HUDEP-2 (cell line): Measurements from ENCODE around the gene PCSK5.
A peak's percentile ranks its signal among the peaks of the same experiment; 100 is the strongest.
"Not testable (repeated sequence)": the region's sequence is repeated elsewhere in the genome, so short reads cannot be mapped to it uniquely, and the experiment has no call there.

ENCODE experiments used
- DNase-seq, 76 experiments: peaks; one replicate each; lab custom pipeline; 2025; ENCODE audit not compliant: unreplicated experiment in 76 of 76; lab: John Stamatoyannopoulos, UW

PCSK5 gene

DNA sequence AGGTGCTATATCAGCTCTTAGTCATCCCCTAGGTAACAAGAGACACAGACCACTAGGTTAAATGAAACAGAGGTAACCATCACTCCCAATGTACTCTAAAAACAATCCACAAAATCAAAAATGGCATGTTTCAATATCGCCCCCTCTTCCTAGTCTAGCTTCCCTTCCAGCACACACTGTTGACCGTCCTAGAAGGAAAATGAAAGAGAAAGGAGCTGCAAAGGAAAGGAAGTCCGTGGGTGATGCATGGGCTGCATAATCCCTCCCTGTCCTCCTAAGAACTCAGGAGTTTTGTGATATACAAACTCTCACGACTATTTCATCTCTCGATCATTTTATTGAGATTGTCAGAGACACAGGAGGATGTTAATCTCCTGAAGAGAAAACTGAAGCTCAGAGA lies 402.2 kb downstream of the PCSK5 start:
- DNase-seq = no peak

DNA sequence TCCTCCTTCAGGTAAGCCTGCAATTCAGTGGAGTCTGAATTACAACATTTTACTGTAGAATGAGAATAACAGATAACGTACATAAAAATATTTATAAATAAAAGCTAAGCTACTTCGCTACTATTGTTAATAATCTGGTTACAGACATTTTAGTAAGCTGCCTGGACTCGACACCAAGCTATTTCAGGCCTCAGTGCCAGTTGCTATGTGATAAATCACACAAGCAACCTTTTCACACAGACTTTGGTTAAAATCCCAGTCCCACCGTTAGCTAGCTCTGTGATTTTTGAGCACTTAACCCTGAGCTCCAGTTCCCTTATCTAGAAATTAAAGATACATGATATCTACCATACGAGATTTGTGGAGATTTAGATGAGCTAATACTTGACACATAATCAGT lies 403.8 kb downstream of the PCSK5 start:
- no peak for DNase-seq

DNA sequence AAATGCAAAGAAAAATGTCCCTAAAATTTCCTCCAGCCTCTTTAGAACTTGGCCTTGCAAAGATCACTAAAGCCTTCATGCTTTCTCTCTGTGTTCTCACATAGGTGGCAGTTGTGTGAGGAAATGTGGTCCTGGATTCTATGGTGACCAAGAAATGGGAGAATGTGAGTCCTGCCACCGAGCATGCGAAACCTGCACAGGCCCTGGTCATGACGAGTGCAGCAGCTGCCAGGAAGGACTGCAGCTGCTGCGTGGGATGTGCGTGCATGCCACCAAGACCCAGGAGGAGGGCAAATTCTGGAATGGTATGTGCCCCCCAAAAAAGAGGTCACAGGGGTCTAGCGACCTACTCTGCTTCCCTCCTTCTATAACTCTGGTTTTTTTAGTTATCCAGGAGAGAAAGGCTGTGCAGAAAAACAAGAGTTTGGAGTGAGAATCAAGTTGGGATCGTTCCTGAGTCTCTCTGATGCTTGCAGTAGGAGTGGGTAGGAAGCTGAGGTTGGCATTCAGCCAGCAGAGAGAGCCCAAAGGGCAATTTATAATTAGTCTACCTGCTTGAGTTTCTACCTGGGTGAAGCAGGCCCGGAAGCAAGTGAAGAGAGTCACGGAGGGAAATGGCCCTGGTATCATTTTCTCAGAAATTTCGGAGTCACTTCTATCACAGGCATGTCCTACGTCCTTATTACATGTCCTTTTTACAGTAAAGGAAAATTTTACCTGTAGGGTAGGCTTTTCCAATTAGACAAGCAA lies 406.3 kb downstream of the PCSK5 start:
- no peak for DNase-seq

DNA sequence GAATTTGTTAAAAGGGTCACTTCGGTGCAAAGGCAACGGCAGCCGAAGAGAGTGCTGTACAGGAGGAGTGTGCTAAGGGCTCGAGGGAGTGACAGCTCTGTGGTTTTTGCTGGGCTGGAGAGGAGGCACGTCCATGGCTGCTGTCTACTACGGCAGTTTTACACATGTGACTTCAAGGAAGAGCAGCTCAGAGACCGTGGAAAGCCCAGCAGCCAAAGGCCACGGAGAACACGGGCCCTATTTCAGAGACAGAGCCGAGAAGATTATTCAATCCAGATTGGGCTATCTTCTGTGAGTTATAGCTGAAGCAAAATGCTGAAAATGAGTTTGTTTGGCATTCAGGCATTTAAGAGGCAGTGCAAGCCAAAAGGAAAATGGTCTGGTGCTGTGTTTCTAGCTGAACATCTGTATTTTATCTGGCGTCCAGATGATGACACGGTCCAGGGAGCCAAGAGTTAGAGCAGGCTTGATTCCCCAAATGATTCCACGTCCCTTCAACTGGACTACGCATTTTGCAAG lies 407.3 kb downstream of the PCSK5 start:
- no peak for DNase-seq

DNA sequence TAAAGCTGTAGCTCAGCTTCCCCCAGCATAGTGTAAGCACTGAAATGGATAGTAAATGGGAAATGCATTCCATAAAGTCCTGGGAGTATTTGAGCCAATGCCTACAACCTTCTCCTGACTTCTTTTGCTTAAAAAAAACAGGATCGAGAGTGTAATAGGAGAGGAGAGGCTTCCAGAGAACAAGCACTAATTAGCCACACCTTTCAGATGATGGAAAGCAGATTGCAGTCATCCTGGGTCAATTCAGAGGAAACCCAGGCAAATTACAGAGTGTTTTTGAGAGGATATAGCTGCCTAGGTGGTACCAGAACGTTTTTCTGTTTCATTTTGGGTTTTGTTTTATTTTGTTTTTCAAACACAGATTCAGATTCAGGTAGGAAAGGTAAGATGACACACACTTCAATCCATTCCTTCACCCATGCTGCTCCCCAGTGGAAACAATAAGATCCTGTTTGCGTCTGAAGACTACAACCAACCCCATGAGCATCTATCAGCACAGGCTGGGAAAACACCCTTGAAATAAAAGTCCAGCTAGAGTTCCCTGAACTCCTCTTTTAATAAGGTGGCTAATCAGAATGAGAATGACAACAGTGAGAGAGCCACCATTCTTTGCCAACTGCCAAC lies 408.2 kb downstream of the PCSK5 start:
- DNase-seq = no peak

DNA sequence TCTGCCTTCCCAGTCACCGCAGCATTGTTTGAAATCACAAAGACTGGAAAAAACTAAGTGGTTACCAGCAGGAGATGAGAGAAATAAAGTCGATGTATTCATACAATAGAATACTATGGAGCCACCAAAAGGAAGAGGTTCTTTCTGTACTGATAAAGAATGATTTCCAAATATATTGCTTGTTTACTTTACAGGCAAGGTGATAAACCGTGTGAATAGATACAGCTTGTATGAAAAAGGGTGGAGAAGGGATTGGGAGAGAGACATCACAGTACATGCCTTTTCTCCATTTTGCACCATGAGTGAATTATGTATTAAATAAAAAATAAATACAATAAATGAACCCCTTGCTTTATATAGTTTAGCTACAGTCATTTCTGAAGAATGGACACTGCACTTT lies 412.1 kb downstream of the PCSK5 start:
- DNase-seq = no peak

DNA sequence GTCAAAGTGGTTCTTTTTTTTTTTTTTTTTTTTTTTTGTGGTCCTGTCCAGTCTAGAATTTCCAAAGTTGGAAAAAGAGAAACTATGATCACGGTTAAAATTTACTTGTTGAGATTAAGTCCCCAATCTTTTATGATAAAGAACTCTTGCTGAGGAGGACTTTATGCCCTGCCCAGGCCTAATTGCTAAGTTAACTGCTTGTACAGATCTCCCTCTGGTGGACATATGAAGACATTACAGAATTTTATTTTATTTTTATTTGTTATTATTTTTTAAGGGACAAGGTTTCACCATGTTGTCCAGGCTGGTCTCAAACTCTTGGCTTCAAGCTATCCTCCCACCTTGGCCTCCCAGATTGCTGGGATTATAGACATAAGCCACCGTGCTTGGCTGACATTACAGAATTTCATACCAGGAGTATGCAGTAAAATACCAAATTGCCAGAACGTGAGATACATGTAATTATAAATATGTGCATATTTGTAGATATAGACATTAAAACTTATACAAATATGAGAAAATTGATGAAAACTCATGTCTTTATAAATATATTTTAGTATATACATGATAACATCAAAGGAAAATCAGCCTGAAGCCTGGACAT lies 412.6 kb downstream of the PCSK5 start:
- peak in 13 of 76 experiments; percentile 1 to 30 (median 12) for DNase-seq

DNA sequence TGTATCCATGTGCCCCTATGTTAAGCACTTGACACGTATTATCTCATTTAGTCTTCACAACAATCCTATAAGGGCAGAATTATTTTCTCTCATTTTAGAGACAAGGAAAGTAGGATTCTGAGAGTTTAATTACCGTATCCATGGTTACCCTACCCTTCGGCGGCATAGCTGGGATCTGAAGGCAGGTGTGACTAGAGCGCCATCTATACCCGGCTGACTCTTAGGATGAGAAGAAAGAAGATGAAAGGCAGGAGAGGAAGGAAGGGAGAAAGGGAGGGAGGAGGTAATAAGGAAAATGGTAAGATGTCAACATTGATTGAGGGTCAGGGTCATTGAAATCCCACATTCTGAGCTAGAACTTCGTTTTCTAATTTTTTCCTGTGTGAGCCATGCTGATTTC lies 416.6 kb downstream of the PCSK5 start:
- DNase-seq = not testable (repeated sequence)

DNA sequence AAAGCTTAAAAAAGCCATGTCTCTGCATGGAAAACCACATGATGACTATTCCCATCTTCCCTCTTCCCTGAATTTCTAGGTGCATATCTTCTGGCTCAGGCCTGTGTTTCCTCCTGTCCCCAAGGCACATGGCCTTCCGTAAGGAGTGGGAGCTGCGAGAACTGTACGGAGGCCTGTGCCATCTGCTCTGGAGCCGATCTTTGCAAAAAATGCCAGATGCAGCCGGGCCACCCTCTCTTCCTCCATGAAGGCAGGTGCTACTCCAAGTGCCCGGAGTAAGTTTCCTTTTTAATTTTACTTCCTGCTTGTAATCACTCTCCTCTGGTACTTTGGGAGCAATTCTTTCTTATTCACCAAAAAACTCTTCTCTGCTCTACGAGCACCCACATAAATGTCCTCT lies 420.1 kb downstream of the PCSK5 start:
- no peak for DNase-seq

DNA sequence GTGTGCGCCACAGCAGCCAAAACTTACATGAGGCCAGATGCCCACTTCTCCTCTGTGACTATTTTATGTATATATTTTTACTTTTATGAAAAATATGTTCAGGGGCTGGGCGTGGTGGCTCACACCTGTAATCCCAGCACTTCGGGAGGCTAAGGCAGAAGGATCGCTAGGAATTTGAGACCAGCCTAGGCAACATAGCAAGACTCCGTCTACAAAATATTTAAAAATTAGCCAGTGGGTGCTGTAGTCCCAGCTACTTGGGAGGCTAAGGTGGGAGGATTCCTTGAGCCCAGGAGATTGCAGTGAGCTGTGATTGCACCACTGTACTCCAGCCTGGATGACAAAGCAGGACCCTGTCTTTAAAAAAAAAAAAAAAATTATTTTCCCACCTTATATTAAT lies 420.5 kb downstream of the PCSK5 start:
- DNase-seq = no peak

DNA sequence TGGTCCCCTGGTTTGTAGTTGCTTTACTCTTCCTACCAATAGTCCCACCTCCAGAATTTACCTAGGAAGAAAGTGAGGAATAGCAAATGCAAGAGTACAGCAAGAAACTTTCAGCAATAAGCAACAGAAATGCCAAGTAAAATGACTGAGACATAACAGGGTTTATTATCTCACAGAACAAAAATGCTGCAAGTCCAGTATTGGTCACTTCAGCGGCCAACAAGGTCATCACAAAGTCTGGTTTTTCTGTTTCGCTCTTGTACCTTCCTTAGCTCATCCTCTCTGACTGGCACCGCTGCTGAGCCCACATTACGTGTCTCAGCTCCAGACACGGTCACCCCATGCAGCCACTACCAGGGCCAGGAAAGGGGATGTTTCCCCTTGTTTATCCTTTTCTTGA lies 421.1 kb downstream of the PCSK5 start:
- no peak for DNase-seq

DNA sequence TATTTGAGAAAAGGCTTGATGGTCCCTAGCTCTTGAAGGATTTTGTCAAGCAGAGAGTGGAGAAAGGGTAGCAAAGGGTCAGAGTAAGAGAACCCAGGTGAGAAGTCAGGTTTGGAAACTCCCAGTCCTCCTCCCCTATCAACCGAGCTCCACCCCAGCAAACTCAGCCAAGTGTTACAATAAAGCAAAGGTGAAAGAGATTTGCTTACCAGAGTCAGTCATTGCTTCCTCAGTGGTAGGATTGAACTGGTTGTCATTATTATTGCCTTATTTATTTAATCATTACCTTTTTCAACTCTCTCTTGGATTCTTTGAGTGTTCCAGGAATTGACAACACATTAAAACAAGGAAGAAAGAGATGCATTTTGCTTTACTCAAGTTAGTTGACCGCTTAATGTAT lies 423.3 kb downstream of the PCSK5 start:
- DNase-seq = no peak

DNA sequence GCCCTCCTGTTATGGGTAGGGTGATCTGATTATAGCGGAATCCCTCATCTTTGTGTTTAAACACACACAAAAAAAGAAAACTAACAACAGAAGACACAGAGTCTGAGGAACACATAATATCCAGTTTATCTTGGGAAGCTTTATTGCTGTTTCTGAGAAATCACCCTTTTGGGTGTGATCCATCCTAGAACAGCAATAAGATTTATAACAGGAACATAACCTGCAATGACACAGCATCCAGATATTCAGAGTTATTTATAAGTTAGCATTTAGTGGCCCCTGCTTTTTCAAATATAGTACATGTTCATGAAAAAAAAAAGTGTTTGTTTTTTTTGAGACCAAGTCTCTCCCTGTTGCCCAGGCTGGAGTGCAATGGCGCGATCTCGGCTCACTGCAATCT lies 423.8 kb downstream of the PCSK5 start:
- no peak for DNase-seq

DNA sequence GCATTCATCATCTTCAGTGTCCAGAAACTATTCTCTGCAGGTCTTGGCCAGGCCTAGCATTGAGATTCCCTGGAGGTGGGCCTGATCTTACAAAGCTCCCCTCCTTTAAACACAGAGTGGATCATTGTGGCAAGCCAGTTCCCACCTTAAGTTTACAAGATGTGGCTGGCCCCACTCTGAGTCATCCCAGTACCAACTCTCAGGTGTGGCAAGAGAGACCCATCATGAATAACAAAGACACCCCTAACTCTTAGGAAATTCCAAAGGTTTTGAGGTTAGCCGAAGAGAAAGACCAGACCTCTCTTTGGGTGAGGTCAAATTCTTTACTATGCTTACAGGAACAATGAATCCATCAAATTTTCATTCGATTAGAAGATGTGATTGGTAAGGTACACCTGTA lies 425.6 kb downstream of the PCSK5 start:
- DNase-seq = no peak

DNA sequence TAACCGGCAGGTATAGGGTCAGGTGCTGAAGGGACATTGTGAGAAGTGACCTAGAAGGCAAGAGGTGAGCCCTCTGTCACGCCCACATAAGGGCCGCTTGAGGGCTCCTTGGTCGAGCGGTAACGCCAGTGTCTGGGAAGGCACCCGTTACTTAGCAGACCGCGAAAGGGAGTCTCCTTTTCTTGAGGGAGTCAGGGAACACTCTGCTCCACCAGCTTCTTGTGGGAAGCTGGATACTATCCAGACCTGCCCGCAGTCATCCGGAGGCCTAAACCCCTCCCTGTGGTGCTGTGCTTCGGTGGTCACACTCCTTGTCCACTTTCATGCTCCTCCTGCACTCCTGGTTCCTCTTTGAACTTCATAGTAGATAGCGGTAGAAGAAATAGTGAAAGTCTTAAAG lies 429.0 kb downstream of the PCSK5 start:
- DNase-seq = not testable (repeated sequence)

DNA sequence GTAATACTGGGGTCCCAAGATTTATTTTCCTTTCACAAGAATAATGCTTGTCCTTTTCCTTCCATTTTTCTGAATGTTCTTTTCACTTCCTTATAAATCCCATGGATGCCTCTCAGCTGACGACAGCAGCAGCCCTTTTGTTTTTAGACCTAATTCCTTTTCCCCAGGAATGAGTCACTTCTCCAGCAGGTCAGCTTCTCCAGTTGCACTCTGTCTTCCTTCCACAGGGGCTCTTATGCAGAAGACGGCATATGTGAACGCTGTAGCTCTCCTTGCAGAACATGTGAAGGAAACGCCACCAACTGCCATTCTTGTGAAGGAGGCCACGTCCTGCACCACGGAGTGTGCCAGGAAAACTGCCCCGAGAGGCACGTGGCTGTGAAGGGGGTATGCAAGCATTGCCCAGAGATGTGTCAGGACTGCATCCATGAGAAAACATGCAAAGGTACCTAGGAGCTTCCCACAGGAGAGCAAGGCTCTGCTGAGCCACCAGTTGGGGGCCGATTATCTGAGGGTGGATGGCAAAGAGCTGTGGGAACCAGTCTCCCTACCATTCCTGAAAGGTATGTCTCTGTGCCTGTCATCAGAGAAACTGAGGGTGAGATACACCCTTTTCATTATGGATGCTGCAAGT lies 430.8 kb downstream of the PCSK5 start:
- DNase-seq = no peak

DNA sequence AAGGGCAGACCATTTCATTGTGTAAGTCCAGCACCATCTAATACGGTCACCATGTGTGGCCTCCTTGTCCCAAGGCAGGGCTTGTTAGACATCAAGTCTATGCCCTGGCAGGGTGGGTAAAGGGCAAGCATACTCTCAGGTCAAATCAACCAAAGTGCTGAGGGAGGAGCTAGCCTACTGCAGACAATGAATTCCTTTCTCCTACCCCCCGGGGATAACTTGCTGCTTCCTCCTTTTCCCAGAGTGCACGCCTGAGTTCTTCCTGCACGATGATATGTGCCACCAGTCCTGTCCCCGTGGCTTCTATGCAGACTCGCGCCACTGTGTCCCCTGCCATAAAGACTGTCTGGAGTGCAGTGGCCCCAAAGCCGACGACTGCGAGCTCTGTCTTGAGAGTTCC lies 432.3 kb downstream of the PCSK5 start:
- no peak for DNase-seq

DNA sequence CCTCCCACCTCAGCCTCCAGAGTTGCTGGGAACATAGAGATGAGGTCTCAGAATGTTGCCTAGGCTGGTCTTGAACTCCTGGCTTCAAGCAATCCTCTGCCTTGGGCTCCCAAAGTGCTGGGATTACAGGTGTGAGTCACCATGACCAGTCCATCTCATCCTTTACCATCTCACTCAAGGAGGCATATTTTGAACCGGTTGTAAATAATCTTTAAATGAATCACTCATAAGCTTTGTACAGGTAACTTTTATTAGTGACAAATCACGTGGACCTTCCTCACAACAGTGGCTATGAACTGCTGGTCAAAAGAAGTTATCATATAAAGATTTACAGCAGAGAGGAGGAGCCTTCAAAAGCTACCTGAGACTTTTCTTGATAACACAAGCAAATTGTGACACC lies 433.0 kb downstream of the PCSK5 start:
- no peak for DNase-seq

DNA sequence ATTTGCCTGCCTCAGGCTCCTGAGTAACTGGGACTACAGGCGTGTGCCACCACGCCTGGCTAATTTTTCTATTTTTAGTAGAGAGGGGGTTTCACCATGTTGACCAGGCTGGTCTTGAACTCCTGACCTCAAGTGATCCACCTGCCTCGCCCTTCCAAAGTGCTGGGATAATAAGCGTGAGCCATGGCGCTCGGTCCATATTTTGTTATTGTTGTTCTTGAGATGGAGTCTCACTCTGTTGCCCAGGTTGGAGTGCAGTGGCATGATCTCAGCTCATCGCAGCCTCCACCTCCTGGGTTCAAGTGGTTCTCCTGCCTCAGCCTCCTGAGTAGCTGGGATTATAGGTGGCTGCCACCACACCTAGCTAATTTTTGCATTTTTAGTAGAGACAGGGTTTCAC lies 433.6 kb downstream of the PCSK5 start:
- not testable (repeated sequence) for DNase-seq

DNA sequence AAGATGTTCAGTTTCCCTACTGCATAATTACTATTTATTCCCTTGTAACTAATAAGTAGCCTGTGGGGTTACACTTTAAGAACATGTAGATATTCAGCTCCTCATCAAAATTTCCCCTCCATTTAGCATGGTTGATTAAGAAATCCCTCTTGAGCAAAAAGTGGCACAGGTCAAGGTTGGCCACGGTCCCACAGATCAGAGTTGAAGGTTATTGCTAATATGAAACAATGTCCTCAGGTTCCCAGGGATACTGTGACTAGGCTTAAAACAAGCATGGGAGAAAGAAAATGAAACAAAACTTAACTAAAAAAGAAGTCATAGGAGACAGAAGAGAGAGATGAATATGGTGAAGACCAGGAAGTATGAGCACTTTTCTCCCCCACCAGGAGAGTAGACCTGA lies 439.6 kb downstream of the PCSK5 start:
- no peak for DNase-seq

DNA sequence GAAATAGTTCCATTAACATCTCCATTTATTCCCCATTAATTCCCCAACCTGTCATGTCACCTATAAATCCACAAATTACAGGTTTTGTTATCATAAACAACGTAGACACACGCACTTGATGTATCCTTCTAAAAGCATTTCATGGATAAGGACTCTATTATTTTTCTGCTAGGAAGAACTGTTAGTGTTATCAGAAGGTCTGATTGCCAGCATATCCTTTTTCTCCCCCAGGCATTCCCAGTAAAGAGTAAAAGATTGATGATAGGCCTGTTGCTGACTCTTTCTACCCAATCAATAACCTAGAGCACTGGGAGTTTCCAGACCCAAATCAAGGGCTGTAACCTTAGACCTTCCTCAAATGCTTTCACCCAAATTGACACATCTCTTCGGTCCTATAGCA lies 442.9 kb downstream of the PCSK5 start:
- no peak for DNase-seq

DNA sequence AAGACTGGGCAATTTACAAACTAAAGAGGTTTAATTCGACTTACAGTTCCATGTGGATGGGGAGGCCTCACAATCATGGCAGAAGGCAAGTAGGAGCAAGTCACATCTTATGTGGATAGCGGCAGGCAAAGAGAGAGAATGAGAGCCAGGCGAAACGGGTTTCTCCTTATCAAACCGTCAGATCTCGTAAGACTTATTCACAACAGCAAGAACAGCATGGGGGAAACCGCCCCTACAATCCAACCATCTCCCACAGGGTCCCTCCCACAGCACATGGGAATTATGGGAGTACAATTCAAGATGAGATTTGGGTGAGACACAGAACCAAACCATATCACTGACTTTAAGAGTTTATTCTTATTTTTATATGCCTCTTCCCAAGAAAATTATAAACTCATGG lies 443.5 kb downstream of the PCSK5 start:
- no peak for DNase-seq
